Breast epithelium (tissue), 4 donors: ENCODE data around the gene KLHL29. TPM values are rescaled to one million over a fixed set of nuclear protein-coding genes. Genes with fewer than 3 reads are reported as not detected.

Experiments used
- DNase-seq, 2 donors: peaks; one replicate each; pipeline ENCODE4 v3.0.0-alpha.2; 2019; ENCODE audit warnings: low spot score in 2 of 2
- H3K27ac ChIP-seq, 2 donors: fragments of 200-600 bp; sonication (generic) in 1 of 2; one replicate each; pipeline ENCODE4 v1.5.1; 2016 to 2019; ENCODE audit warnings: mild to moderate bottlenecking in 1 of 2
- H3K27me3 ChIP-seq, 2 donors: fragments of 200-600 bp; sonication (generic) in 1 of 2; one replicate each; pipeline versions ENCODE4 v1.5.1 to v1.6.0; 2017 to 2019; ENCODE audit warnings: control low read depth in 1 of 2, mild to moderate bottlenecking in 1 of 2
- H3K36me3 ChIP-seq: fragments of 200-600 bp; one replicate; pipeline ENCODE4 v1.5.1; 2019
- H3K4me1 ChIP-seq, 2 donors: fragments of 200-600 bp; sonication (generic); one replicate each; pipeline ENCODE4 v1.5.1; 2016 to 2019; ENCODE audit warnings: control low read depth in 1 of 2
- H3K4me3 ChIP-seq, 3 donors: fragments of 200-600 bp; sonication (generic); 1 replicate in 2 of 3; 2 replicates in 1 of 3; pipeline ENCODE4 v1.5.1; 2016 to 2019; ENCODE audit warnings: mild to moderate bottlenecking in 3 of 3, moderate library complexity in 2 of 3
- H3K9me3 ChIP-seq, 2 donors: fragments of 200-600 bp; sonication (generic) in 1 of 2; one replicate each; pipeline ENCODE4 v1.5.1; 2016 to 2019; ENCODE audit warnings: control low read depth in 1 of 2
- CTCF ChIP-seq, 3 donors: fragments of 450-650 bp; IDR thresholded peaks; one replicate each; pipeline ENCODE4 v1.5.1; 2016 to 2017; ENCODE audit warnings: antibody characterized with exemption in 3 of 3, mild to moderate bottlenecking in 3 of 3, moderate library complexity in 3 of 3
- POLR2A ChIP-seq: fragments of 450-650 bp; IDR thresholded peaks from one replicate; pipeline ENCODE4 v1.6.1; 2016; ENCODE audit warnings: antibody characterized with exemption, mild to moderate bottlenecking, moderate library complexity
- POLR2AphosphoS5 ChIP-seq, 3 donors: sonication (generic); formaldehyde crosslinking; IDR thresholded peaks; one replicate each; pipeline ENCODE4 v1.6.1; 2017; ENCODE audit warnings: antibody characterized with exemption in 3 of 3
- intact Hi-C: fragments of 100-400 bp; cut with DNase I; formaldehyde crosslinking; loops from one replicate; pipeline ENCODE4 v1.15.1; 2023; ENCODE audit warnings: low total_unique reads
- total RNA-seq, 3 donors: library from RNA; depleted of rRNA; stranded (reverse); fragments of >200 nt; gene quantifications; one replicate each; pipeline ENCODE4 v1.1.0, GENCODE V29; 2016

The KLHL29 gene
- total RNA-seq, 3 donors from 2014 or later: 4.5 to 20.9 (median 14.7) TPM

- H3K36me3 ChIP-seq: no peaks in the 10 kb centered on the region
- no peak for DNase-seq
- peaks cover 0 to 14% of the 10 kb centered on the region in 2 donors for H3K4me1 ChIP-seq
- no peaks in the 10 kb centered on the region for H3K27me3 ChIP-seq
- intact Hi-C loops: no loop called here
- no peaks in the 10 kb centered on the region for H3K9me3 ChIP-seq
- no peak overlapping the region for H3K27ac ChIP-seq
- TF ChIP-seq POLR2AphosphoS5 (IDR thresholded peaks at IDR 0.05): no peak
- TF ChIP-seq POLR2A: no peak
- no peak for TF ChIP-seq CTCF (IDR thresholded peaks at IDR 0.05)
- H3K4me3 ChIP-seq: no peak overlapping the region
These were observed 111.5 kb downstream of the KLHL29 start for GRCh38 chr2:23496456-23496855.

GRCh38 chr2:23497063-23497462, 112.1 kb downstream of the KLHL29 start:
- TF ChIP-seq POLR2AphosphoS5 (IDR thresholded peaks at IDR 0.05) (no peak), POLR2A (no peak), CTCF (IDR thresholded peaks at IDR 0.05) (no peak)
- Histone ChIP-seq H3K4me1 (peaks cover 0 to 14% of the 10 kb centered on the region in 2 donors), H3K4me3 (no peak overlapping the region), H3K9me3 (no peaks in the 10 kb centered on the region), H3K27me3 (no peaks in the 10 kb centered on the region), H3K36me3 (no peaks in the 10 kb centered on the region), H3K27ac (peak overlapping the region; percentile 23 to 58)
- peak in 1 of 2 donors; percentile 45 for DNase-seq
- intact Hi-C loops: no loop called here

DNA sequence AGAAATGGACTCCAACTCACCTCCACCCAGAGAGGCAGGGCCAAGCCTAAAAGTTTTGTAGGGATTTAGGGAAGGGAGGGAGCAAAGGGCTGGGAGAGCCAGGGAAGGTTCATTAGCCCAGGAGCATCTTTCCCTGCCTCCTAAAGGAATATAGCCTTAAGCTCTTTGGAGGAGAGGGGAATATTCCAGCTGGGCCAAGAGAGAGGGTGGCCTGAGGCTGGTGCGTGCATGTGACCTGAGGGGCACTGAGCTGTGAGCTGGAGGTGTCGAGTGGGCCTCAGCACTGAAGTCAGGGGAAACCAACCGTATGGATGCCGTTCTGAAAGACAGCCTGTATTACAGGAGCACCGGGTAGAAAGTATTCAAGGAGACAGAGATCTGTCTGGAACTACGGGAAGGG, 112.6 kb downstream of the KLHL29 start:
- H3K27me3 ChIP-seq: no peaks in the 10 kb centered on the region
- intact Hi-C loops: no loop called here
- H3K4me1 ChIP-seq: peaks cover 0 to 14% of the 10 kb centered on the region in 2 donors
- H3K4me3 ChIP-seq: no peak overlapping the region
- DNase-seq: no peak
- TF ChIP-seq CTCF (IDR thresholded peaks at IDR 0.05) (no peak), POLR2AphosphoS5 (IDR thresholded peaks at IDR 0.05) (no peak), POLR2A (no peak)
- H3K36me3 ChIP-seq: no peaks in the 10 kb centered on the region
- H3K9me3 ChIP-seq: no peaks in the 10 kb centered on the region
- peak overlapping the region; percentile 23 to 58 for H3K27ac ChIP-seq

- Histone ChIP-seq H3K4me1 (peaks cover 0 to 14% of the 10 kb centered on the region in 2 donors), H3K27me3 (no peaks in the 10 kb centered on the region), H3K4me3 (no peak overlapping the region), H3K36me3 (no peaks in the 10 kb centered on the region), H3K9me3 (no peaks in the 10 kb centered on the region), H3K27ac (peak overlapping the region; percentile 61 to 76)
- no peak for DNase-seq
- no peak for TF ChIP-seq POLR2A
- TF ChIP-seq POLR2AphosphoS5 (IDR thresholded peaks at IDR 0.05): no peak
- no peak for TF ChIP-seq CTCF (IDR thresholded peaks at IDR 0.05)
- intact Hi-C loops: no loop called here
These were observed 114.0 kb downstream of the KLHL29 start for GRCh38 chr2:23498943-23499342.

DNA sequence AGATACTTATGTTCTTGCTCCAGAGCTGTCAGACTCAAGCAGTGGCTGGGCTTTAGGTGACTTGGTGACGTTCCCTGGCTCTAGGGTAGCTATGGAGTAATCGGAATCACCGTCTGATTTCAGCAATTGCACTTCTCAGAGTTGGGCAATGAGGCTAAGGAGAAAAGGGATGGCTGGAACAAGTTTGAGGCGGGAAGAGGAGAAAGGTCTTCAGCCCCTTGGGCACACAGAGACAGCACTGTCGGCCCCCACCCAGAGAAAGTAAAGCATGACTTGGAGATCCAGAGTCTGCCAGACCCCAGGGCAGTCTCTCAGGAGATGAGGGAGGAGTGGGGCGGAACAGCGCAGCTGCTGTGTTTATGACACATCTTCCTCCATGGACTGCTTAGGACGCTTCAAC, 114.5 kb downstream of the KLHL29 start:
- no peak for DNase-seq
- Histone ChIP-seq H3K27ac (peak overlapping the region; percentile 61 to 76), H3K9me3 (no peaks in the 10 kb centered on the region), H3K4me1 (peaks cover 0 to 14% of the 10 kb centered on the region in 2 donors), H3K4me3 (no peak overlapping the region), H3K27me3 (no peaks in the 10 kb centered on the region), H3K36me3 (no peaks in the 10 kb centered on the region)
- TF ChIP-seq CTCF (IDR thresholded peaks at IDR 0.05): no peak
- peak in 1 of 3 donors; percentile 37 for TF ChIP-seq POLR2AphosphoS5 (IDR thresholded peaks at IDR 0.05)
- no peak for TF ChIP-seq POLR2A
- intact Hi-C loops: no loop called here
